Nephron progenitor cell (in vitro differentiated cells): ENCODE measurements around the gene HSP90AB1.

Source experiments
- DNase-seq: peaks from one replicate; pipeline ENCODE4 v3.0.0; 2021
- H3K27ac Mint-ChIP-seq: 2 replicates; pipeline ENCODE4 v1.8.0; 2021; ENCODE audit warnings: mild to moderate bottlenecking, moderate library complexity, mixed read lengths
- H3K27me3 Mint-ChIP-seq: 2 replicates; pipeline ENCODE4 v1.8.0; 2021; ENCODE audit warnings: mild to moderate bottlenecking, low read depth, mixed read lengths; ENCODE audit not compliant: poor library complexity
- H3K36me3 Mint-ChIP-seq: 2 replicates; pipeline ENCODE4 v1.8.0; 2021; ENCODE audit warnings: low read depth, mixed read lengths
- H3K4me1 Mint-ChIP-seq: 2 replicates; pipeline ENCODE4 v1.8.0; 2021; ENCODE audit warnings: mixed read lengths
- H3K4me3 Mint-ChIP-seq: 2 replicates; pipeline ENCODE4 v1.8.0; 2021; ENCODE audit warnings: mild to moderate bottlenecking, moderate library complexity, mixed read lengths
- H3K9me3 Mint-ChIP-seq: 2 replicates; pipeline ENCODE4 v1.8.0; 2021; ENCODE audit warnings: mild to moderate bottlenecking, moderate library complexity, mixed read lengths
- TF ChIP-seq, protein P1 (sequence below): fragments of 200-600 bp; sonication (generic); IDR thresholded peaks from 2 replicates; pipeline ENCODE4 v1.5.0; 2021; ENCODE audit warnings: antibody characterized with exemption

Gene HSP90AB1

GRCh38 chr6:44233567-44234100, 13.3 kb upstream of the HSP90AB1 start:
- DNase-seq = no peak
- Mint-ChIP-seq H3K9me3 (no peaks in the 10 kb centered on the region), H3K4me1 (peaks cover 79% of the 10 kb centered on the region), H3K4me3 (no peak overlapping the region), H3K27me3 (peaks cover 10% of the 10 kb centered on the region), H3K27ac (peak overlapping the region; percentile 49), H3K36me3 (peaks cover 18% of the 10 kb centered on the region)
- TF ChIP-seq, protein P1, sequence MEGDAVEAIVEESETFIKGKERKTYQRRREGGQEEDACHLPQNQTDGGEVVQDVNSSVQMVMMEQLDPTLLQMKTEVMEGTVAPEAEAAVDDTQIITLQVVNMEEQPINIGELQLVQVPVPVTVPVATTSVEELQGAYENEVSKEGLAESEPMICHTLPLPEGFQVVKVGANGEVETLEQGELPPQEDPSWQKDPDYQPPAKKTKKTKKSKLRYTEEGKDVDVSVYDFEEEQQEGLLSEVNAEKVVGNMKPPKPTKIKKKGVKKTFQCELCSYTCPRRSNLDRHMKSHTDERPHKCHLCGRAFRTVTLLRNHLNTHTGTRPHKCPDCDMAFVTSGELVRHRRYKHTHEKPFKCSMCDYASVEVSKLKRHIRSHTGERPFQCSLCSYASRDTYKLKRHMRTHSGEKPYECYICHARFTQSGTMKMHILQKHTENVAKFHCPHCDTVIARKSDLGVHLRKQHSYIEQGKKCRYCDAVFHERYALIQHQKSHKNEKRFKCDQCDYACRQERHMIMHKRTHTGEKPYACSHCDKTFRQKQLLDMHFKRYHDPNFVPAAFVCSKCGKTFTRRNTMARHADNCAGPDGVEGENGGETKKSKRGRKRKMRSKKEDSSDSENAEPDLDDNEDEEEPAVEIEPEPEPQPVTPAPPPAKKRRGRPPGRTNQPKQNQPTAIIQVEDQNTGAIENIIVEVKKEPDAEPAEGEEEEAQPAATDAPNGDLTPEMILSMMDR = no peak

DNA sequence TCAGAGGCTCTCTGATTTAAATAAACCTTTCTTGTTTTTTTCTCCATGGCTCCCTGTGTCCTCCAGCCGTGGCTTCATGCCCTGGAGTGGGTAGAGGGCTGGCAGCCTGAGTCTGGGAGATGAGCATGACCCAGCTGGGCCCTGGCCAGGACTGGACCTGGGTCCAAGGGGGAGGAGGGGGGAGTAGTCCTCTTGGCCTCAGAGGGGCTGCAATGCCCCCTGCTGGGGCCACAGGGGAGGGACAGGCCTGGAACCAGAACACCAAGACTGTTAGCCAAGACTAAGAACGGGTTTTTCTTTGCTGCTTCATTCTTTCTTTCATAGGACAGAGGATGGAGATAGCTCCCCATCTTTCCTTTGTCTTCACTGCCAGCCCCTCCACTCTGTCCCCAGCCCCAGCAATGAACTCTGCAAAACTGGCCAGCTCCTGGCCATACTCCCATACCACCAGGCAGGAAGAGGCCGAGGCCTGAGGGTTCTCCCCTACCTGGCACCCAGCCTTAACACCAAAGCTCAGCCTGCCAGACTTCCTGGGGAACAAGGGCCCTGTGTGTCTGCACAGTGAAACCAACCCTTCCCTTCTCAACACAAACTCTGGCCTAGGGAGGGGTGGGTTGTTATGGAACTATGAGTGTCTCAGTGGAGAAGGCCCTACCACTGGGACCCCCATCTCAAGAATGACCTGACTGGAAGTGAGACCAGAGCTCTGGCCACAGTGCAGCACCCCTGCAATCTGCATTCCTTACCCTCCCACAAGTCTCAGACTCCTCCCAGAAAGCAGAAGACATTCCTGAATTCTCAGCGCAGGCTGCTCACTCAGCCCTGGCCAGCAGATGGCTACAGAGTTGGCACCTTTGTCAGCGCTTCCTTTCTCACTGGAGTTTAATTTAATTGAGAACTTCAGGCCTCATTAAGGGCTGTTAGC, 12.5 kb upstream of the HSP90AB1 start:
- Mint-ChIP-seq H3K4me1 (peaks cover 73% of the 10 kb centered on the region), H3K9me3 (no peaks in the 10 kb centered on the region), H3K27ac (peak overlapping the region; percentile 29), H3K36me3 (peaks cover 18% of the 10 kb centered on the region), H3K27me3 (peaks cover 18% of the 10 kb centered on the region), H3K4me3 (no peak overlapping the region)
- peak; percentile 63 for DNase-seq
- TF ChIP-seq, protein P1 = peak; percentile 64

- H3K36me3 Mint-ChIP-seq = peaks cover 17% of the 10 kb centered on the region
- DNase-seq = no peak
- peaks cover 27% of the 10 kb centered on the region for H3K27me3 Mint-ChIP-seq
- TF ChIP-seq, protein P1 = no peak
- H3K27ac Mint-ChIP-seq = peak overlapping the region; percentile 75
- H3K4me1 Mint-ChIP-seq = peaks cover 67% of the 10 kb centered on the region
- peak overlapping the region; percentile 1 for H3K4me3 Mint-ChIP-seq
- H3K9me3 Mint-ChIP-seq = no peaks in the 10 kb centered on the region
These were observed 11.6 kb upstream of the HSP90AB1 start for GRCh38 chr6:44235269-44235668.

- Mint-ChIP-seq H3K4me1 (peaks cover 60% of the 10 kb centered on the region), H3K9me3 (no peaks in the 10 kb centered on the region), H3K27me3 (peaks cover 27% of the 10 kb centered on the region), H3K4me3 (no peak overlapping the region), H3K27ac (no peak overlapping the region), H3K36me3 (peaks cover 10% of the 10 kb centered on the region)
- DNase-seq = no peak
- TF ChIP-seq, protein P1 = no peak
These were observed 10.9 kb upstream of the HSP90AB1 start for GRCh38 chr6:44235891-44236516.

GRCh38 chr6:44237021-44237812, 9.7 kb upstream of the HSP90AB1 start:
- TF ChIP-seq, protein P1 = no peak
- Mint-ChIP-seq H3K36me3 (peaks cover 2% of the 10 kb centered on the region), H3K9me3 (no peaks in the 10 kb centered on the region), H3K27me3 (peaks cover 27% of the 10 kb centered on the region), H3K27ac (no peak overlapping the region), H3K4me3 (peak overlapping the region; percentile 69), H3K4me1 (peaks cover 54% of the 10 kb centered on the region)
- DNase-seq = peak; percentile 59
